Measurements from ENCODE around the gene PPP1R15B.
A peak's percentile ranks its signal among the peaks of the same experiment; 100 is the strongest.

PPP1R15B gene

DNA sequence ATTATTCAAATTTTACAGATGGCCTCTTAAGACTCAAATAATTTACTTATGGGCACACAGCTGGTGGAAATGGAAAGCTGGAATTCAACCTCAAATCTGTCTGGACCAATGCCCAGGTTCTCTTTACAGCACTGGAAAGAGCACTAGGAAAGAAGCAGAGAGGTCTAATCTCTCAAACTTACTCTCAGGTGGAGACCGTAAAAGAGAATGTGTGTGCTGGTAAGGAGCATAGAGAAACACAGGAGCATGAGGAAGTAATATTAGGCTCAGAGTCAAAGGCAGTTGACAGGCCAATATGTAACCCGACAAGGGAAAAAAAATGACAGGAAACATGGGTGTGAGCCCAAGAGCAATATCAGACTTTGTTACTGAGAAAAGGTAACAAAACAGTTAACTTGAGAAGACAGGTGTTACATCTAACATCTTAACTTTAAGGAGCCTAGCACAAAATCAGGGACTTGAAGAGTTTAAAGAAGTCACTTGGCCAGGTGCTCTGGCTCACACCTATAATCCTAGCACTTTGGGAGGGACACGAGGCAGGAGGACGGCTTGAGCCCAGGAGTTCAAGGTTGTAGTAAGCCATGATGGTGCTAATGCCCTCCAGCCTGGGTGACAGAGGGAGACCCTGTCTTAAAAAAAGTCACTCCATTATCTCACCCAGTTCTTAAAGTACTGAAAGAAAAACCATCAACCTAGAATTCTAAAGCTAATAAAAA, 20.7 kb downstream of the PPP1R15B start:
- Histone ChIP-seq H3K9me3 (no peaks in the 10 kb centered on the region), H3K36me3 (no peaks in the 10 kb centered on the region), H3K27me3 (no peaks in the 10 kb centered on the region), H3K4me3 (no peak overlapping the region), H3K4me1 (no peaks in the 10 kb centered on the region), H3K27ac (no peak overlapping the region)
- no peak for DNase-seq
- intact Hi-C loops (cut with DNase I; ENCODE audit: low total_unique reads): no loop called here
- TF ChIP-seq CTCF (IDR thresholded peaks at IDR 0.05): no peak

- Histone ChIP-seq H3K9me3 (no peaks in the 10 kb centered on the region), H3K36me3 (no peaks in the 10 kb centered on the region), H3K27ac (no peak overlapping the region), H3K4me1 (peaks cover 0 to 12% (median 5%) of the 10 kb centered on the region in 4 donors), H3K27me3 (no peaks in the 10 kb centered on the region), H3K4me3 (no peak overlapping the region)
- DNase-seq: no peak
- TF ChIP-seq CTCF (IDR thresholded peaks at IDR 0.05): no peak
- intact Hi-C loops (cut with DNase I; ENCODE audit: low total_unique reads): no loop called here
Observed at GRCh38 chr1:204385727-204386126, 25.9 kb downstream of the PPP1R15B start.

- Histone ChIP-seq H3K27me3 (peaks cover 0 to 2% of the 10 kb centered on the region in 2 donors), H3K9me3 (no peaks in the 10 kb centered on the region), H3K4me3 (no peak overlapping the region), H3K36me3 (no peaks in the 10 kb centered on the region), H3K27ac (no peak overlapping the region), H3K4me1 (peaks cover 0 to 12% (median 5%) of the 10 kb centered on the region in 4 donors)
- intact Hi-C loops (cut with DNase I; ENCODE audit: low total_unique reads): no loop called here
- DNase-seq: peak; percentile 61 to 87
- TF ChIP-seq CTCF (IDR thresholded peaks at IDR 0.05): peak in 1 of 2 experiments; percentile 14
Observed at GRCh38 chr1:204384636-204385352, 26.8 kb downstream of the PPP1R15B start.

DNA sequence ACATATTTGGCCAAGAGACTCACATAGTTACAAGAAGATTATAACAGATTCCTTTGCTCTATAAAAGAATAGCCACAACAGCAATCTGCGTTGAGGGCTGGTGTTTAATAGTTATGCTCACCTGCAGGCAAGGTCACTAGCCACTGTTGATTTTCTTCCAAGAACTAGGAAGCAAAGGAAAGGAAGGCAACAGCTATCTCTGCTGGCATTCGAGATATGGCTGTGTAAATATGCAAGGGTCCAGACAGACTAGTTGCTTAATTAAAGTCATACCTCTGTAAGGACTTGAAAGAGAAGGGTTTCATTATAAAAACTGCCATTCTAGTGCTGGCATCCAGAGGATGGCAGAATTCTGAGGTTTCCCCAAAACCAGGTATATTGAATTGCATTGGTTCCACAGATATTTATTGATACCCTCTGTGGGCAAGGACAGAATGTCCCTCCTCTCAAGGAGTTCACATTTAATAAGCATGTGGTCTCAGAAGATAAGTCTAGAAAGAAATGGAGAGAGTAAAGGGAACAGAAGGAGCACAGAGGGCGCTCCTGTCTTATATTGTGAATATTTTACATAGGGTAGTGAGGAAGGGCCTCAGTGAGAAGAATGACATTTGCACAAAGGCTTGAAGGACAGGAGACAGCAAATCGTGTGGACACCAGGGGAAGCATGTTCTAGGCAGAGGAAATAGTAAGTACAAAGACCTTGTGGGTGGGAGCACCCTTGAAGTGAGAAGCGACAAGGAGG, 28.3 kb downstream of the PPP1R15B start:
- Histone ChIP-seq H3K4me1 (peaks cover 0 to 13% (median 6%) of the 10 kb centered on the region in 4 donors), H3K27me3 (peaks cover 0 to 16% of the 10 kb centered on the region in 2 donors), H3K9me3 (no peaks in the 10 kb centered on the region), H3K36me3 (no peaks in the 10 kb centered on the region), H3K27ac (no peak overlapping the region), H3K4me3 (no peak overlapping the region)
- no peak for DNase-seq
- TF ChIP-seq CTCF (IDR thresholded peaks at IDR 0.05): no peak
- intact Hi-C loops (cut with DNase I; ENCODE audit: low total_unique reads): no loop called here

DNA sequence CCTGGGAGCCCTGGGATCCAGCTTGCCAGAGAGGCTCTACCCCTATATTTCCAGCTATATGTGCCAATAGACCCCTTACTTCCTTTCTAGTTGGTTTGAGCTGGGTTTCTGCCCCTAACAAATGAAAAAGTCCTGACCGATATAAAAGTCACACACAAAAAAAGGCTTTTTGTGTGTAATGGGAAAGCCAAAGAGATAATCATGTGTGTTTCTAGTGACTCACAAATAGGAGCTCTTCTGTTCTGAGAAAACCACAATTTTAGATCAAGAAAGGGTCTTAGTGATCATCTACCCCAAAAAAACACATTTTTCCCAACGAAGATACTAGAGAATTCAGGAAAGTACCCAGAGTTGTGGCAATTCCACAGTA, 28.9 kb downstream of the PPP1R15B start:
- no peak for TF ChIP-seq CTCF (IDR thresholded peaks at IDR 0.05)
- H3K4me1 ChIP-seq: peaks cover 0 to 20% (median 13%) of the 10 kb centered on the region in 4 donors
- no peak overlapping the region for H3K27ac ChIP-seq
- DNase-seq: no peak
- H3K4me3 ChIP-seq: no peak overlapping the region
- intact Hi-C loops (cut with DNase I; ENCODE audit: low total_unique reads): no loop called here
- H3K9me3 ChIP-seq: no peaks in the 10 kb centered on the region
- peaks cover 0 to 22% of the 10 kb centered on the region in 2 donors for H3K27me3 ChIP-seq
- no peaks in the 10 kb centered on the region for H3K36me3 ChIP-seq

Measured in tibial artery (tissue), 4 donors.